HCT116 (cell line): Measurements from ENCODE around the gene PLA2G15. TPM values are rescaled to one million over a fixed set of nuclear protein-coding genes. Genes with fewer than 3 reads are reported as not detected.

Source experiments
- ATAC-seq: fragments of 200-7000 bp; cut with Tn5 transposase; 2 replicates; pipeline ENCODE4 v1.9.1; 2020; ENCODE audit warnings: mild to moderate bottlenecking, moderate library complexity
- BruUV-seq: library from RNA; stranded (reverse); fragments of 400-500 nt; replicated peaks from 2 replicates; lab custom pipeline; 2021; lab: Mats Ljungman, UMichigan
- CTCF ChIA-PET: fragments of 300-600 bp; sonication (Branson Sonifier 250); formaldehyde crosslinking; loops from one replicate; lab custom pipeline; 2021; ENCODE audit warnings: antibody characterized with exemption; lab: Charles Lee
- POLR2A ChIA-PET: fragments of 300-600, 350-600 bp; sonication (Branson Sonifier 250); formaldehyde crosslinking; loops from one replicate; lab custom pipeline; 2021; ENCODE audit warnings: antibody characterized with exemption; lab: Charles Lee
- RAD21 ChIA-PET, 2 experiments: fragments of 300-600 bp; sonication (Branson Sonifier 250); formaldehyde crosslinking; loops; one replicate each; lab custom pipeline; 2023; ENCODE audit warnings: low total read pairs in 2 of 2; ENCODE audit not compliant: uncharacterized antibody in 2 of 2, unreplicated experiment in 2 of 2, low non-redundant PET in 1 of 2; lab: Charles Lee
- DNase-seq: peaks from one replicate; pipeline ENCODE4 v3.0.0-alpha.2; 2010; ENCODE audit warnings: low read depth, low spot score
- H2AFZ ChIP-seq: fragments of 200-600 bp; shearing (Covaris generic), sonication (generic); 2 replicates; pipeline ENCODE4 v1.6.1; 2017; ENCODE audit warnings: low read depth, mixed run types, mixed read lengths, antibody characterized with exemption, low read length; ENCODE audit not compliant: poor library complexity, severe bottlenecking
- H3K27ac ChIP-seq: 2 replicates; pipeline ENCODE4 v1.5.1; 2012; ENCODE audit warnings: low read depth, low read length
- H3K27me3 ChIP-seq: fragments of 200-600 bp; sonication (generic); 2 replicates; pipeline ENCODE4 v1.6.1; 2016; ENCODE audit warnings: mixed run types, low read length, mixed read lengths; ENCODE audit not compliant: insufficient read depth
- H3K36me3 ChIP-seq, 2 experiments: fragments of 200-500 bp in 1 of 2; fragments of 200-600 bp in 1 of 2; sonication (Bioruptor generic) in 1 of 2; sonication (generic) in 1 of 2; 2 replicates each; pipeline versions ENCODE4 v1.5.1 to v1.6.1; 2014 to 2016; ENCODE audit warnings: low read length in 2 of 2, inconsistent platforms in 1 of 2, mixed read lengths in 1 of 2, mixed run types in 1 of 2; ENCODE audit not compliant: insufficient read depth in 2 of 2, control insufficient read depth in 1 of 2
- H3K4me1 ChIP-seq, 2 experiments: fragments of 200-600 bp in 1 of 2; sonication (generic) in 1 of 2; 2 replicates each; pipeline versions ENCODE4 v1.5.1 to v1.6.1; 2012 to 2017; ENCODE audit warnings: low read length in 2 of 2, inconsistent platforms in 1 of 2, mild to moderate bottlenecking in 1 of 2, mixed read lengths in 1 of 2, mixed run types in 1 of 2, moderate library complexity in 1 of 2; ENCODE audit not compliant: insufficient read depth in 2 of 2, control insufficient read depth in 1 of 2
- H3K4me2 ChIP-seq: fragments of 200-600 bp; sonication (generic); 2 replicates; pipeline ENCODE4 v1.6.1; 2017; ENCODE audit warnings: mixed run types, low read length, mixed read lengths
- H3K4me3 ChIP-seq, 2 experiments: fragments of 200-600 bp in 1 of 2; sonication (generic) in 1 of 2; replicated peaks in 1 of 2; 2 replicates each; pipeline ENCODE4 v1.5.1; 2011 to 2016; ENCODE audit warnings: low read length in 2 of 2, control low read depth in 1 of 2, low read depth in 1 of 2, mild to moderate bottlenecking in 1 of 2, mixed read lengths in 1 of 2, mixed run types in 1 of 2
- H3K79me2 ChIP-seq: fragments of 200-600 bp; sonication (generic); 2 replicates; pipeline ENCODE4 v1.6.1; 2017; ENCODE audit warnings: mild to moderate bottlenecking, mixed run types, low read length, moderate library complexity, mixed read lengths; ENCODE audit not compliant: insufficient read depth
- H3K9ac ChIP-seq: fragments of 200-600 bp; sonication (generic); 2 replicates; pipeline ENCODE4 v1.6.1; 2016; ENCODE audit warnings: low read length, mixed read lengths
- H3K9me2 ChIP-seq: fragments of 200-600 bp; sonication (generic), shearing (Covaris generic); 2 replicates; pipeline ENCODE4 v1.6.1; 2017; ENCODE audit warnings: mixed run types, mild to moderate bottlenecking, moderate library complexity; ENCODE audit not compliant: insufficient read depth
- H3K9me3 ChIP-seq, 2 experiments: fragments of 200-500 bp in 1 of 2; fragments of 200-600 bp in 1 of 2; sonication (Bioruptor generic) in 1 of 2; sonication (generic) in 1 of 2; 2 replicates each; pipeline ENCODE4 v1.6.1; 2014 to 2017; ENCODE audit warnings: low read length in 2 of 2, mixed read lengths in 2 of 2, inconsistent platforms in 1 of 2, low read depth in 1 of 2, mild to moderate bottlenecking in 1 of 2, mixed run types in 1 of 2, moderate library complexity in 1 of 2; ENCODE audit not compliant: control insufficient read depth in 1 of 2, insufficient read depth in 1 of 2
- H4K20me1 ChIP-seq: fragments of 200-600 bp; sonication (generic), shearing (Covaris generic); 2 replicates; pipeline ENCODE4 v1.6.1; 2017; ENCODE audit warnings: mixed run types, mild to moderate bottlenecking, moderate library complexity; ENCODE audit not compliant: insufficient read depth
- CBX3 ChIP-seq: IDR thresholded peaks from 2 replicates; pipeline ENCODE4 v1.6.1; 2012; ENCODE audit warnings: low read depth
- CEBPB ChIP-seq: IDR thresholded peaks from 2 replicates; pipeline ENCODE4 v1.6.1; 2012; ENCODE audit warnings: low read depth
- CTCF ChIP-seq, 3 experiments: fragments of 200-600 bp in 1 of 3; sonication (generic) in 1 of 3; IDR thresholded peaks in 2 of 3; conservative IDR thresholded peaks in 1 of 3; 2 replicates each; pipeline ENCODE4 v1.5.1; 2012 to 2017; ENCODE audit warnings: low read depth in 2 of 3, low read length in 2 of 3, antibody characterized with exemption in 1 of 3, borderline replicate concordance in 1 of 3, control low read depth in 1 of 3, mild to moderate bottlenecking in 1 of 3, mixed read lengths in 1 of 3, mixed run types in 1 of 3, moderate library complexity in 1 of 3; ENCODE audit not compliant: insufficient read depth in 1 of 3
- ELF1 ChIP-seq: IDR thresholded peaks from 2 replicates; pipeline ENCODE4 v1.6.1; 2012; ENCODE audit warnings: low read depth, borderline replicate concordance
- EZH2phosphoT487 ChIP-seq: fragments of 200-600 bp; IDR thresholded peaks from 2 replicates; pipeline ENCODE4 v1.6.1; 2018; ENCODE audit warnings: antibody characterized with exemption, borderline replicate concordance
- FOSL1 ChIP-seq: IDR thresholded peaks from 2 replicates; pipeline ENCODE4 v1.6.1; 2012; ENCODE audit warnings: low read depth
- JUND ChIP-seq: IDR thresholded peaks from 2 replicates; pipeline ENCODE4 v1.6.1; 2012
- POLR2A ChIP-seq: IDR thresholded peaks from 2 replicates; pipeline ENCODE4 v1.7.0; 2011; ENCODE audit warnings: borderline replicate concordance; ENCODE audit not compliant: insufficient read depth, insufficient read length; ENCODE audit errors: extremely low read depth
- RAD21 ChIP-seq: IDR thresholded peaks from 2 replicates; pipeline ENCODE4 v1.6.1; 2012; ENCODE audit warnings: low read depth, mild to moderate bottlenecking
- SIN3A ChIP-seq: IDR thresholded peaks from 2 replicates; pipeline ENCODE4 v1.6.1; 2012; ENCODE audit warnings: low read depth
- SP1 ChIP-seq: IDR thresholded peaks from 2 replicates; pipeline ENCODE4 v1.6.1; 2012; ENCODE audit warnings: low read depth
- SRF ChIP-seq: IDR thresholded peaks from 2 replicates; pipeline ENCODE4 v1.6.1; 2012; ENCODE audit warnings: low read depth
- TCF7L2 ChIP-seq: IDR thresholded peaks from 2 replicates; pipeline ENCODE4 v1.7.0; 2011; ENCODE audit warnings: borderline replicate concordance, inconsistent platforms; ENCODE audit not compliant: insufficient read depth, insufficient read length; ENCODE audit errors: extremely low read depth
- YY1 ChIP-seq: IDR thresholded peaks from 2 replicates; pipeline ENCODE4 v1.6.1; 2011; ENCODE audit warnings: low read length, low read depth, moderate library complexity, mild to moderate bottlenecking; ENCODE audit not compliant: insufficient replicate concordance; ENCODE audit errors: extremely low read depth
- ZFX ChIP-seq: fragments of 450-650 bp; IDR thresholded peaks from 2 replicates; pipeline ENCODE4 v1.6.1; 2017
- ZNF274 ChIP-seq: fragments of 200-500 bp; sonication (Bioruptor generic); IDR thresholded peaks from 2 replicates; pipeline ENCODE4 v1.6.1; 2014; ENCODE audit warnings: mild to moderate bottlenecking, low read depth, low read length, inconsistent platforms
- intact Hi-C: fragments of 100-400 bp; cut with micrococcal nuclease; formaldehyde crosslinking; loops from 2 replicates; pipeline ENCODE4 v1.10.0; 2022
- total RNA-seq: library from RNA; stranded (reverse); gene quantifications from one replicate; pipeline ENCODE4 v1.2.1, GENCODE V29; 2021; ENCODE audit not compliant: unreplicated experiment
- TF ChIP-seq, protein P1 (sequence below): IDR thresholded peaks from 2 replicates; pipeline ENCODE4 v1.6.1; 2012
- TF ChIP-seq, protein P2 (sequence below): IDR thresholded peaks from 2 replicates; pipeline ENCODE4 v1.6.1; 2011; ENCODE audit warnings: mild to moderate bottlenecking, low read length, moderate library complexity; ENCODE audit not compliant: insufficient replicate concordance; ENCODE audit errors: extremely low read depth
- TF ChIP-seq, protein P3 (sequence below): IDR thresholded peaks from 2 replicates; pipeline ENCODE4 v1.6.1; 2012; ENCODE audit warnings: low read depth

The PLA2G15 gene
- total RNA-seq, 1 experiment from 2014 or later: 7.5 TPM

DNA sequence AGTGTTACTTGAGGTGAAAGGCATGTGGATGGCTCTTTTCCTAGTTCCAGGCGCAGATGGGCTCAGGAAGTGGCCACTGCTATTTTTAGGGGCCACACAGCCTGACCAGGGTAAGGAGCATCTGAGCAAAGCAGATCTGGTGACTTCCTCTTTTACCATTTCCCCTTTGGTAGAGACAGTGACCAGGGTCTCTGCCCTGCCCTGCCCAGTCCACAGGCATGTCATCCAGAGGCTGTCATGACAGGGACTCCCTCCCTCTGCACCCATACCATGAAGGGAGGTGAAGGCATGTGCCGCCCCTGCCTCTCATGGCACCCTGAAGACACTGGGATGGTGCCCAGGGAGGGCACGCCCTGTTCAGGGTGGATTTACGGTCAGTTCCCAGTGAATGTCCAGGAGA is 2.2 kb downstream of the PLA2G15 start:
- no peak overlapping the region for H3K4me2 ChIP-seq
- BruUV-seq: no TSS peak
- H3K9me3 ChIP-seq: no peaks in the 10 kb centered on the region
- H3K36me3 ChIP-seq: no peaks in the 10 kb centered on the region; a peak in 1 of 4 replicates
- H4K20me1 ChIP-seq: no peaks in the 10 kb centered on the region
- CTCF ChIA-PET: no interaction called here
- H2AFZ ChIP-seq: no peak overlapping the region
- H3K9ac ChIP-seq: no peak overlapping the region
- TF ChIP-seq ELF1 (no peak), SP1 (no peak), CEBPB (no peak), YY1 (no peak), ZFX (no peak), JUND (no peak), POLR2A (no peak), RAD21 (no peak), CTCF (IDR thresholded peaks at IDR 0.05 in 2 of 3, conservative IDR thresholded peaks at IDR 0.05 in 1 of 3; ENCODE audit: borderline replicate concordance in 1 of 3, insufficient read depth in 1 of 3, low read depth in 2 of 3, low read length in 2 of 3) (no peak), ZNF274 (no peak), TCF7L2 (no peak), EZH2phosphoT487 (no peak), SIN3A (no peak), FOSL1 (no peak), CBX3 (no peak), SRF (no peak)
- TF ChIP-seq, protein P1, sequence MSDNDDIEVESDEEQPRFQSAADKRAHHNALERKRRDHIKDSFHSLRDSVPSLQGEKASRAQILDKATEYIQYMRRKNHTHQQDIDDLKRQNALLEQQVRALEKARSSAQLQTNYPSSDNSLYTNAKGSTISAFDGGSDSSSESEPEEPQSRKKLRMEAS: no peak
- TF ChIP-seq, protein P2, sequence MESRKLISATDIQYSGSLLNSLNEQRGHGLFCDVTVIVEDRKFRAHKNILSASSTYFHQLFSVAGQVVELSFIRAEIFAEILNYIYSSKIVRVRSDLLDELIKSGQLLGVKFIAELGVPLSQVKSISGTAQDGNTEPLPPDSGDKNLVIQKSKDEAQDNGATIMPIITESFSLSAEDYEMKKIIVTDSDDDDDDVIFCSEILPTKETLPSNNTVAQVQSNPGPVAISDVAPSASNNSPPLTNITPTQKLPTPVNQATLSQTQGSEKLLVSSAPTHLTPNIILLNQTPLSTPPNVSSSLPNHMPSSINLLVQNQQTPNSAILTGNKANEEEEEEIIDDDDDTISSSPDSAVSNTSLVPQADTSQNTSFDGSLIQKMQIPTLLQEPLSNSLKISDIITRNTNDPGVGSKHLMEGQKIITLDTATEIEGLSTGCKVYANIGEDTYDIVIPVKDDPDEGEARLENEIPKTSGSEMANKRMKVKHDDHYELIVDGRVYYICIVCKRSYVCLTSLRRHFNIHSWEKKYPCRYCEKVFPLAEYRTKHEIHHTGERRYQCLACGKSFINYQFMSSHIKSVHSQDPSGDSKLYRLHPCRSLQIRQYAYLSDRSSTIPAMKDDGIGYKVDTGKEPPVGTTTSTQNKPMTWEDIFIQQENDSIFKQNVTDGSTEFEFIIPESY: no peak
- TF ChIP-seq, protein P3, sequence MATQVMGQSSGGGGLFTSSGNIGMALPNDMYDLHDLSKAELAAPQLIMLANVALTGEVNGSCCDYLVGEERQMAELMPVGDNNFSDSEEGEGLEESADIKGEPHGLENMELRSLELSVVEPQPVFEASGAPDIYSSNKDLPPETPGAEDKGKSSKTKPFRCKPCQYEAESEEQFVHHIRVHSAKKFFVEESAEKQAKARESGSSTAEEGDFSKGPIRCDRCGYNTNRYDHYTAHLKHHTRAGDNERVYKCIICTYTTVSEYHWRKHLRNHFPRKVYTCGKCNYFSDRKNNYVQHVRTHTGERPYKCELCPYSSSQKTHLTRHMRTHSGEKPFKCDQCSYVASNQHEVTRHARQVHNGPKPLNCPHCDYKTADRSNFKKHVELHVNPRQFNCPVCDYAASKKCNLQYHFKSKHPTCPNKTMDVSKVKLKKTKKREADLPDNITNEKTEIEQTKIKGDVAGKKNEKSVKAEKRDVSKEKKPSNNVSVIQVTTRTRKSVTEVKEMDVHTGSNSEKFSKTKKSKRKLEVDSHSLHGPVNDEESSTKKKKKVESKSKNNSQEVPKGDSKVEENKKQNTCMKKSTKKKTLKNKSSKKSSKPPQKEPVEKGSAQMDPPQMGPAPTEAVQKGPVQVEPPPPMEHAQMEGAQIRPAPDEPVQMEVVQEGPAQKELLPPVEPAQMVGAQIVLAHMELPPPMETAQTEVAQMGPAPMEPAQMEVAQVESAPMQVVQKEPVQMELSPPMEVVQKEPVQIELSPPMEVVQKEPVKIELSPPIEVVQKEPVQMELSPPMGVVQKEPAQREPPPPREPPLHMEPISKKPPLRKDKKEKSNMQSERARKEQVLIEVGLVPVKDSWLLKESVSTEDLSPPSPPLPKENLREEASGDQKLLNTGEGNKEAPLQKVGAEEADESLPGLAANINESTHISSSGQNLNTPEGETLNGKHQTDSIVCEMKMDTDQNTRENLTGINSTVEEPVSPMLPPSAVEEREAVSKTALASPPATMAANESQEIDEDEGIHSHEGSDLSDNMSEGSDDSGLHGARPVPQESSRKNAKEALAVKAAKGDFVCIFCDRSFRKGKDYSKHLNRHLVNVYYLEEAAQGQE: no peak
- H3K4me3 ChIP-seq: no peak overlapping the region
- H3K9me2 ChIP-seq: no peaks in the 10 kb centered on the region
- H3K27ac ChIP-seq: no peak overlapping the region
- ATAC-seq (no peak), DNase-seq (no peak)
- peaks cover 10% of the 10 kb centered on the region; the same call in 1 of the 2 replicates for H3K79me2 ChIP-seq
- H3K27me3 ChIP-seq: no peaks in the 10 kb centered on the region
- H3K4me1 ChIP-seq: peaks cover 5 to 21% of the 10 kb centered on the region in 2 experiments; a peak in 3 of 4 replicates
- intact Hi-C loops: no loop called here
- POLR2A ChIA-PET: no interaction called here
- RAD21 ChIA-PET: no interaction called here
